ENCODE results near the gene TNN.

DNA sequence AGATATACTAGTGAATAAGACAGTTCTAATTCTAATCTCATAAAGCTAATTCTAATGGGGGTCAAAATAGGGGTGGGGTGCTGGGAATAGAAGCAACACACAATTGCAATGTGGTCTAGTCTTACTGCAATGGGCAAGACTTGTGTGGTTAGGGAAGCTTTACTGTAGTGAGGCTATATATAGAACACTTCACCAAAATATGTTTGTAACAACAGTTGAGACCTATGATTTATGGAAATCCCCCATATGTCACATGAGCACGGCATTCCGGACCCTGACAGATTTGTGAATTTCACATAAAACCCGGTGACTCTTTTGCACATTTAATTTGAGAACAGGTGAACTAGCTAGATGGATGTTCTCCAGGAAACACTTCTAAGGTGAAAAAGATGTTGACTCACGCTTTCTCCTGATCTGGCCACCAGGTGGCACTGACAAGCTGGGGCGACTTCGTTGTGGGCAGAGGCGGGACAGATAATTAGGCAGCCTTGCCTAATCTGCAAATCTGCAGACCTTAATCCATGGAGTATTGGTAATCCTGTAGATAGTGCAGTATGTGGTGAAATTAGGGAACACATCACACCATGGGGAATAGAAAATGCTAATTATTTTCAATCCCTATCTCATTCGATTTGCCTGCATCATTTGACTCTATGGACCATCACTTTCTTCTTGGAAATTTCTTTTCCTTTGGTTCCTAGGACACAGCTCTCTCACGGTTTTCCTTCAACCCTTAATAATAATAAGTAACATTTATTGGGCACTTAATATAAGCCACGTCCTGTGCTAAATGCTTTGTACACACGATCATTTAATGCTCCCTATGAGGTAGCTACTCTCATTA, 87.2 kb downstream of the TNN start:
- TF ChIP-seq NFRKB (IDR thresholded peaks at IDR 0.05) (no peak), SP1 (IDR thresholded peaks at IDR 0.05) (no peak), ARNT (IDR thresholded peaks at IDR 0.05) (no peak)

All from HEK293T (cell line).